Measurements from ENCODE around the gene TMEM208. TPM values are rescaled to one million over a fixed set of nuclear protein-coding genes. Genes with fewer than 3 reads are reported as not detected.

TMEM208 gene
- total RNA-seq, 6 donors from 2014 or later: 21.1 to 50.6 (median 48.5) TPM

DNA sequence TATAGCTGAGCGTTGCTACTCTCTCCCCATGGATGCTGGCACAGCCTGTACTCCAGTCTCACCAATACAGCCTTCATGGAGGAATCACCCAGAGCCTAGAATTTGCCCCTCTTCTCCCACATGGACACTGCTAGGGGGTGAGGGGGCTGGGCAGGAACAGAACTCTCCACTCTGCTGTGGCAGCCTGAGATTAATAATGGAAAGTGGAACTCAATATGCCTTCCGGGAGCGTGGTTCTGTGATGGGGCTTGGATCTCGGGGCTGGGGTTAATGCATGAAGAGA is 23.1 kb downstream of the TMEM208 start:
- Histone ChIP-seq H3K36me3 (no peaks in the 10 kb centered on the region), H3K4me1 (peaks cover 25 to 33% (median 29%) of the 10 kb centered on the region in 4 donors), H3K27me3 (peaks cover 0 to 6% (median 3%) of the 10 kb centered on the region in 4 donors), H3K4me3 (no peak overlapping the region), H3K27ac (no peak overlapping the region), H3K9me3 (no peaks in the 10 kb centered on the region)
- ATAC-seq (ENCODE audit: low FRiP score in 2 of 2) (no peak), DNase-seq (no peak)
- 80 to 83% methylated on average over 4 of the region's 4 CpGs for WGBS, 2 donors
- TF ChIP-seq EP300 (IDR thresholded peaks at IDR 0.05) (no peak), POLR2AphosphoS5 (IDR thresholded peaks at IDR 0.05) (no peak), POLR2A (IDR thresholded peaks at IDR 0.05) (no peak)
- TF ChIP-seq, protein P1, sequence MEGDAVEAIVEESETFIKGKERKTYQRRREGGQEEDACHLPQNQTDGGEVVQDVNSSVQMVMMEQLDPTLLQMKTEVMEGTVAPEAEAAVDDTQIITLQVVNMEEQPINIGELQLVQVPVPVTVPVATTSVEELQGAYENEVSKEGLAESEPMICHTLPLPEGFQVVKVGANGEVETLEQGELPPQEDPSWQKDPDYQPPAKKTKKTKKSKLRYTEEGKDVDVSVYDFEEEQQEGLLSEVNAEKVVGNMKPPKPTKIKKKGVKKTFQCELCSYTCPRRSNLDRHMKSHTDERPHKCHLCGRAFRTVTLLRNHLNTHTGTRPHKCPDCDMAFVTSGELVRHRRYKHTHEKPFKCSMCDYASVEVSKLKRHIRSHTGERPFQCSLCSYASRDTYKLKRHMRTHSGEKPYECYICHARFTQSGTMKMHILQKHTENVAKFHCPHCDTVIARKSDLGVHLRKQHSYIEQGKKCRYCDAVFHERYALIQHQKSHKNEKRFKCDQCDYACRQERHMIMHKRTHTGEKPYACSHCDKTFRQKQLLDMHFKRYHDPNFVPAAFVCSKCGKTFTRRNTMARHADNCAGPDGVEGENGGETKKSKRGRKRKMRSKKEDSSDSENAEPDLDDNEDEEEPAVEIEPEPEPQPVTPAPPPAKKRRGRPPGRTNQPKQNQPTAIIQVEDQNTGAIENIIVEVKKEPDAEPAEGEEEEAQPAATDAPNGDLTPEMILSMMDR (IDR thresholded peaks at IDR 0.05): no peak

DNA sequence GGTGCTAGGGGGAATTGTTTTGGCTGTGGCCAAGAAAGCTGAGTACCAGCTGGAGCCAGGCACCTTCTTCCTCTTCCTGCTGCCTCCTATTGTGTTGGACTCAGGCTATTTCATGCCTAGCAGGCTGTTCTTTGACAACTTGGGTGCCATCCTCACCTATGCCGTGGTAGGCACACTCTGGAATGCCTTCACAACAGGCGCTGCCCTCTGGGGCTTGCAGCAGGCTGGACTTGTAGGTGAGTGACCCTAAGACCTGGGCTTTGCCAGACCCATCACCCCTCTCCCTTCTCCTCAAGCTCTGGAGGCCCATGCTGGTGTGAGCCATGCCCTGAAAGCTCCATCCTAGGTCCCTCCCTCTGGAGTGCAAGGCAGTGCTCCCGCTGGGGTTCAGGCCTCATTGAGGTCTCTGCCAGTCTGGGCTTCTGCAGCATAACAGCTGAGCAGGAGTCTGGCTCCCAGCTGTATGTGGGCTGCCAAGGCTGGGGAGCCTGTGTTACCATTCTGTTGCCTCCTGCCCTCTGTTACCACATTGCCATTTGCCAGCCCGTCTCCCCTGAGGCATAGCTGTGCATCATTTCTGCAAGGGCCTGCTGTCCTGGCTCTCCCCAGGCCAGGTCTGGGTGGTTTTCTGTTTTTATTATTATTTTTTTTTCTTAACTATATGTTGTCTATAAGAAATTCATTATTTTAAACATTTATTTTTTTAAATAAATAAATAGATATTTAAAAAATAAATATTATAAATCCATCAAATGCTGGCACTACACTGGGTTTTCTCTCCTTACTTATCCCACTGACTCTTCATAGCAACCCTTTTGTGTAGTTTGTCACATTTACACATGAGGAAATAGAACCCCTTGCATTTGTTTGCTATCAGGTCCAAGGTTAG is 25.9 kb downstream of the TMEM208 start:
- DNase-seq (no peak), ATAC-seq (ENCODE audit: low FRiP score in 2 of 2) (no peak)
- Histone ChIP-seq H3K4me1 (peaks cover 13 to 17% (median 14%) of the 10 kb centered on the region in 4 donors), H3K27ac (no peak overlapping the region), H3K4me3 (no peak overlapping the region), H3K36me3 (no peaks in the 10 kb centered on the region), H3K9me3 (no peaks in the 10 kb centered on the region), H3K27me3 (peaks cover 0 to 6% (median 3%) of the 10 kb centered on the region in 4 donors)
- 93 to 94% methylated on average over 3 to 4 of the region's 4 CpGs for WGBS, 2 donors
- no peak for TF ChIP-seq POLR2A (IDR thresholded peaks at IDR 0.05)
- no peak for TF ChIP-seq EP300 (IDR thresholded peaks at IDR 0.05)
- TF ChIP-seq, protein P1 (IDR thresholded peaks at IDR 0.05): no peak
- TF ChIP-seq POLR2AphosphoS5 (IDR thresholded peaks at IDR 0.05): no peak

DNA sequence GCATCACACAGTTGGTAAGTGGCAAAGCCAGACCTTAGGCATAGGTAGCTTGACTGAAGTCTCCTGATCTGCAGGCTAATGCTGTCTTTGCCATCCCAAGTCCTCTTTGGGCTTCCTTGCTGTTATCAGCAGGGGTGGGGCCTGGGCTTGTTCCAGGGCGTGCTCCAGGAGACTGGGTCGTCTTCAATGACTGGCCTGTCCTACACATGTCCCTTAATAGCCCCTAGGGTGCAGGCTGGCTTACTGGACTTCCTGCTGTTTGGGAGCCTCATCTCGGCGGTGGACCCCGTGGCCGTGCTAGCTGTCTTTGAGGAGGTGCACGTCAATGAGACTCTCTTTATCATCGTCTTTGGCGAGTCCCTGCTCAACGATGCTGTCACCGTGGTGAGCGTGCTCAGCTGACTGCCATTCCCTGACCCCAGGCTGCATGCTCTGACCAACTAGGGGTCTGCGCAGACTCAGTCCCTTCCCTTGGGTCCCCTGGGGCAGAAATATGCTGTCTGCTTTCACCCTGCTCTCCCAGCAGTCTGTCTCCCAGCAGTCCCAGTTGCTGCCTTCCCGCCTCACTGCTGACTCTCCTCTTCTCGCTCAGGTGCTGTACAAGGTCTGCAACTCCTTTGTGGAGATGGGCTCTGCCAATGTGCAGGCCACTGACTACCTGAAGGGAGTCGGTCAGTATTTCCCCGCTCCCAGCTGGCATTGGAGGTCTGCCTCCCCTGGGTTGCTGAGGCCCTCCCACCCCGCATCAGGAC is 28.0 kb downstream of the TMEM208 start:
- Histone ChIP-seq H3K4me1 (no peaks in the 10 kb centered on the region), H3K27ac (no peak overlapping the region), H3K9me3 (no peaks in the 10 kb centered on the region), H3K36me3 (no peaks in the 10 kb centered on the region), H3K27me3 (no peaks in the 10 kb centered on the region), H3K4me3 (no peak overlapping the region)
- TF ChIP-seq, protein P1 (IDR thresholded peaks at IDR 0.05): no peak
- TF ChIP-seq POLR2A (IDR thresholded peaks at IDR 0.05) (no peak), EP300 (IDR thresholded peaks at IDR 0.05) (no peak), POLR2AphosphoS5 (IDR thresholded peaks at IDR 0.05) (no peak)
- WGBS, 2 donors: 85 to 92% methylated on average over 11 to 14 of the region's 18 CpGs
- ATAC-seq (ENCODE audit: low FRiP score in 2 of 2): no peak
- DNase-seq: no peak

DNA sequence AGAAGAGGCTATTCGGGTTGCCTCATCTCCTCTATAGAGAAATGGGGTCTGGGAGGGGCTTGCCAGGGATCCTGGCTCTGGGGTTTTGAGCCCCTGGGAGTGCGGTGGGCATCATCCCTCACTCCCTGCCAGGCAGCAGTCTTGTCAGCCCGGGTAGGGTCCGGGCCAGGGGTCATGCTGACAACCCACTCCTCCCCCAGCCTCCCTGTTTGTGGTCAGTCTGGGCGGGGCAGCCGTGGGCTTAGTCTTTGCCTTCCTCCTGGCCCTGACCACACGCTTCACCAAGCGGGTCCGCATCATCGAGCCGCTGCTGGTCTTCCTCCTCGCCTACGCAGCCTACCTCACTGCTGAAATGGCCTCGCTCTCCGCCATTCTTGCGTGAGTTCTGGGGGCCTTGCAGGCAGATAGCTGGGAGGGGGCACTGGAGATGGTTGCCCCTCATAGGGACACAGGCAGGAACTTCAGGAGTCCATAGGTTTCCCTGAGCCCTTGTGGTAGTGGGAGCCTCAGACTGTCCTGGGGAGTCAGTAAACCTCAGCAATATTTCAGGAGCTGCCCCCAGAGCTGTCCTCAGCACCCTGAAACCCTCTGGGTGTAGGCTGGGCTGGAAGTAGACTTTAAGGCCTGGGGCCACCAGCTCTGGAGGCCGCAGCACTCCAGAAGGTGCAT is 28.8 kb downstream of the TMEM208 start:
- no peaks in the 10 kb centered on the region for H3K36me3 ChIP-seq
- H3K4me3 ChIP-seq: no peak overlapping the region
- no peaks in the 10 kb centered on the region for H3K27me3 ChIP-seq
- WGBS, 2 donors: 93 to 94% methylated on average over 14 to 17 of the region's 17 CpGs
- H3K27ac ChIP-seq: no peak overlapping the region
- TF ChIP-seq, protein P1 (IDR thresholded peaks at IDR 0.05): no peak
- TF ChIP-seq POLR2AphosphoS5 (IDR thresholded peaks at IDR 0.05): no peak
- TF ChIP-seq EP300 (IDR thresholded peaks at IDR 0.05): no peak
- TF ChIP-seq POLR2A (IDR thresholded peaks at IDR 0.05): no peak
- H3K9me3 ChIP-seq: no peaks in the 10 kb centered on the region
- DNase-seq (no peak), ATAC-seq (ENCODE audit: low FRiP score in 2 of 2) (no peak)
- no peaks in the 10 kb centered on the region for H3K4me1 ChIP-seq
